Caco-2 (cell line): ENCODE results near the gene KREMEN1. TPM values are rescaled to one million over a fixed set of nuclear protein-coding genes. Genes with fewer than 3 reads are reported as not detected.
A peak's percentile ranks its signal among the peaks of the same experiment; 100 is the strongest.

Experiments
- BruUV-seq: library from RNA; stranded (reverse); fragments of 400-500 nt; replicated peaks from 2 replicates; lab custom pipeline; 2021; lab: Mats Ljungman, UMichigan
- CTCF ChIA-PET: fragments of 300-600 bp; sonication (Branson Sonifier 250); formaldehyde crosslinking; loops from one replicate; lab custom pipeline; 2022; ENCODE audit warnings: antibody characterized with exemption; lab: Charles Lee
- POLR2A ChIA-PET: fragments of 300-600 bp; sonication (Branson Sonifier 250); formaldehyde crosslinking; loops from one replicate; lab custom pipeline; 2022; ENCODE audit warnings: antibody characterized with exemption; lab: Charles Lee
- DNase-seq, 2 experiments: peaks; one replicate each; pipeline versions ENCODE4 v3.0.0 to v3.0.0-alpha.2; 2020 to 2022
- H3K27me3 ChIP-seq: replicated peaks from 2 replicates; pipeline ENCODE4 v1.6.0; 2011; ENCODE audit warnings: low read length; ENCODE audit not compliant: control insufficient read depth, insufficient read depth
- H3K36me3 ChIP-seq: 2 replicates; pipeline ENCODE4 v1.5.1; 2011; ENCODE audit warnings: low read length; ENCODE audit not compliant: control insufficient read depth, insufficient read depth
- H3K4me1 ChIP-seq: fragments of 250-450 bp; sonication (Bioruptor Pico); 2 replicates; pipeline ENCODE4 v1.5.1; 2020; ENCODE audit warnings: mild to moderate bottlenecking
- H3K4me3 ChIP-seq: 2 replicates; pipeline ENCODE4 v1.5.1; 2011; ENCODE audit warnings: low read depth, mild to moderate bottlenecking, control low read depth, low read length
- H3K9me3 ChIP-seq: fragments of 250-450 bp; sonication (Bioruptor Pico); 2 replicates; pipeline ENCODE4 v1.5.1; 2020; ENCODE audit warnings: mild to moderate bottlenecking, moderate library complexity
- H3K27ac Mint-ChIP-seq: one replicate; pipeline ENCODE4 v1.8.0; 2022; ENCODE audit warnings: mixed read lengths; ENCODE audit not compliant: unreplicated experiment
- H3K27me3 Mint-ChIP-seq: one replicate; pipeline ENCODE4 v1.8.0; 2022; ENCODE audit warnings: mixed read lengths; ENCODE audit not compliant: insufficient read depth, unreplicated experiment
- H3K36me3 Mint-ChIP-seq: one replicate; pipeline ENCODE4 v1.8.0; 2022; ENCODE audit warnings: mild to moderate bottlenecking, mixed read lengths; ENCODE audit not compliant: insufficient read depth, unreplicated experiment
- H3K4me1 Mint-ChIP-seq: one replicate; pipeline ENCODE4 v1.8.0; 2022; ENCODE audit warnings: low read depth, mixed read lengths; ENCODE audit not compliant: unreplicated experiment
- H3K4me3 Mint-ChIP-seq: one replicate; pipeline ENCODE4 v1.8.0; 2022; ENCODE audit warnings: mild to moderate bottlenecking, moderate library complexity, mixed read lengths; ENCODE audit not compliant: unreplicated experiment
- H3K9me3 Mint-ChIP-seq: one replicate; pipeline ENCODE4 v1.8.0; 2022; ENCODE audit warnings: mixed read lengths; ENCODE audit not compliant: unreplicated experiment
- CTCF ChIP-seq, 2 experiments: fragments of 200-600 bp in 1 of 2; IDR thresholded peaks; 1 replicate in 1 of 2; 2 replicates in 1 of 2; pipeline versions ENCODE4 v1.5.1 to v1.8.0; 2011 to 2022; ENCODE audit warnings: antibody characterized with exemption in 1 of 2, control low read depth in 1 of 2, inconsistent platforms in 1 of 2, low read depth in 1 of 2, low read length in 1 of 2, mild to moderate bottlenecking in 1 of 2, moderate library complexity in 1 of 2; ENCODE audit not compliant: insufficient read depth in 1 of 2, severe bottlenecking in 1 of 2, unreplicated experiment in 1 of 2
- intact Hi-C: fragments of 100-400 bp; cut with micrococcal nuclease; formaldehyde crosslinking; loops from one replicate; pipeline ENCODE4 v1.10.0; 2022; ENCODE audit not compliant: unreplicated experiment
- total RNA-seq: library from RNA; stranded (reverse); gene quantifications from 2 replicates; pipeline ENCODE4 v1.2.3, GENCODE V29; 2022

KREMEN1 gene
- total RNA-seq, 1 experiment from 2014 or later, result 29.7 TPM

- CTCF ChIA-PET, result interaction anchor here (0.6 to 2.4 kb wide), 25 partner anchors 29 to 440 kb away, joined by 3 to 27 read pairs (median 4); partner anchors contain the start of genes CCDC117 and ZNRF3
- intact Hi-C loops, result loop anchor here (1.0 to 5.0 kb wide), 5 partner anchors 48 to 438 kb away; no protein-coding TSS in a partner anchor
- peak; percentile 90 to 93 for TF ChIP-seq CTCF (IDR thresholded peaks at IDR 0.05; ENCODE audit: insufficient read depth in 1 of 2, low read depth in 1 of 2, low read length in 1 of 2, severe bottlenecking in 1 of 2, unreplicated experiment in 1 of 2)
- Histone ChIP-seq H3K36me3 (peaks cover 6% of the 10 kb centered on the region), H3K9me3 (no peaks in the 10 kb centered on the region), H3K4me3 (no peak overlapping the region), H3K4me1 (peaks cover 38% of the 10 kb centered on the region), H3K27me3 (no peaks in the 10 kb centered on the region)
- H3K27me3 Mint-ChIP-seq, result no peaks in the 10 kb centered on the region
- DNase-seq, result peak; percentile 56 to 63
- BruUV-seq, result no TSS peak
- H3K36me3 Mint-ChIP-seq, result peaks cover 59% of the 10 kb centered on the region
- H3K4me1 Mint-ChIP-seq, result peaks cover 7% of the 10 kb centered on the region
- POLR2A ChIA-PET, result interaction anchor here (0.5 to 1.0 kb wide), 2 partner anchors 113 to 240 kb away, joined by 3 read pairs; partner anchors contain the start of gene XBP1
- H3K4me3 Mint-ChIP-seq, result no peak overlapping the region
- no peaks in the 10 kb centered on the region for H3K9me3 Mint-ChIP-seq
- H3K27ac Mint-ChIP-seq, result no peak overlapping the region
Observed at GRCh38 chr22:29040385-29041275, 32.2 kb upstream of the KREMEN1 start.

GRCh38 chr22:29041408-29041807 lies 31.4 kb upstream of the KREMEN1 start:
- H3K27me3 Mint-ChIP-seq, result no peaks in the 10 kb centered on the region
- no peak for DNase-seq
- H3K27ac Mint-ChIP-seq, result no peak overlapping the region
- H3K36me3 Mint-ChIP-seq, result peaks cover 66% of the 10 kb centered on the region
- no TSS peak for BruUV-seq
- H3K4me3 Mint-ChIP-seq, result no peak overlapping the region
- POLR2A ChIA-PET, result no interaction called here
- Histone ChIP-seq H3K36me3 (peaks cover 6% of the 10 kb centered on the region), H3K9me3 (no peaks in the 10 kb centered on the region), H3K4me3 (no peak overlapping the region), H3K4me1 (peaks cover 38% of the 10 kb centered on the region), H3K27me3 (no peaks in the 10 kb centered on the region)
- intact Hi-C loops, result loop anchor here (2.0 to 5.0 kb wide), 3 partner anchors 49 to 439 kb away; no protein-coding TSS in a partner anchor
- H3K4me1 Mint-ChIP-seq, result peaks cover 7% of the 10 kb centered on the region
- no peak for TF ChIP-seq CTCF (IDR thresholded peaks at IDR 0.05; ENCODE audit: insufficient read depth in 1 of 2, low read depth in 1 of 2, low read length in 1 of 2, severe bottlenecking in 1 of 2, unreplicated experiment in 1 of 2)
- CTCF ChIA-PET, result interaction anchor here (1.5 to 2.4 kb wide), 4 partner anchors 99 to 186 kb away, joined by 5 to 27 read pairs (median 10); no protein-coding TSS in a partner anchor
- no peaks in the 10 kb centered on the region for H3K9me3 Mint-ChIP-seq

- CTCF ChIA-PET, result interaction anchor here (0.9 kb wide), 1 partner anchor 162 kb away, joined by 3 read pairs; no protein-coding TSS in a partner anchor
- H3K27ac Mint-ChIP-seq, result no peak overlapping the region
- no peaks in the 10 kb centered on the region for H3K9me3 Mint-ChIP-seq
- Histone ChIP-seq H3K9me3 (no peaks in the 10 kb centered on the region), H3K4me1 (peaks cover 18% of the 10 kb centered on the region), H3K4me3 (no peak overlapping the region), H3K27me3 (no peaks in the 10 kb centered on the region), H3K36me3 (peaks cover 8% of the 10 kb centered on the region)
- BruUV-seq, result TSS peak; percentile 18
- intact Hi-C loops, result loop anchor here (5.0 kb wide), 2 partner anchors 52 to 442 kb away; no protein-coding TSS in a partner anchor
- POLR2A ChIA-PET, result no interaction called here
- no peak for DNase-seq
- H3K27me3 Mint-ChIP-seq, result no peaks in the 10 kb centered on the region
- H3K36me3 Mint-ChIP-seq, result peaks cover 90% of the 10 kb centered on the region
- TF ChIP-seq CTCF (IDR thresholded peaks at IDR 0.05; ENCODE audit: insufficient read depth in 1 of 2, low read depth in 1 of 2, low read length in 1 of 2, severe bottlenecking in 1 of 2, unreplicated experiment in 1 of 2), result no peak
- no peak overlapping the region for H3K4me3 Mint-ChIP-seq
- peaks cover 7% of the 10 kb centered on the region for H3K4me1 Mint-ChIP-seq
Observed at GRCh38 chr22:29043906-29044575, 28.8 kb upstream of the KREMEN1 start.
